ENCODE data around the gene CPNE6.

GRCh38 chr14:24054646-24055045, 16.7 kb upstream of the CPNE6 start:
- TF ChIP-seq POLR2A (IDR thresholded peaks at IDR 0.05) (no peak), CTCF (IDR thresholded peaks at IDR 0.05) (no peak), EP300 (IDR thresholded peaks at IDR 0.05) (no peak), POLR2AphosphoS5 (IDR thresholded peaks at IDR 0.05) (no peak)

All from upper lobe of left lung (tissue), 4 donors.